Measurements from ENCODE around the gene SLC18B1. TPM values are rescaled to one million over a fixed set of nuclear protein-coding genes. Genes with fewer than 3 reads are reported as not detected.

The SLC18B1 gene
- total and polyA plus RNA-seq, 2 of the 8 experiments (the other 6 are each of a cell fraction or from before 2014, with no cell fraction given): 17.2 to 23.4 TPM

GRCh38 chr6:132734694-132735236, 63.7 kb downstream of the SLC18B1 start:
- Histone ChIP-seq H3K4ac (replicated peaks; ENCODE audit: insufficient read length, low read depth, low read length) (no peak overlapping the region), H2BK20ac (ENCODE audit: low read length) (no peak overlapping the region), H4K5ac (ENCODE audit: insufficient read length, low read depth, low read length) (no peak overlapping the region), H3K23me2 (ENCODE audit: low read depth, low read length) (no peaks in the 10 kb centered on the region), H4K91ac (replicated peaks; ENCODE audit: insufficient read length, low read length) (no peak overlapping the region), H4K20me1 (replicated peaks in 1 of 2; ENCODE audit: control insufficient read depth in 1 of 2, insufficient read depth in 2 of 2, low read length in 2 of 2) (no peaks in the 10 kb centered on the region), H3K27ac (ENCODE audit: low read depth, low read length) (no peak overlapping the region), H2AK5ac (ENCODE audit: low read depth, low read length) (no peak overlapping the region), H2BK15ac (ENCODE audit: low read length) (no peak overlapping the region), H4K8ac (ENCODE audit: extremely low read depth, insufficient read depth, low read length) (no peak overlapping the region), H3K79me2 (ENCODE audit: control insufficient read depth in 1 of 2, insufficient read depth in 2 of 2, low read length in 2 of 2) (no peaks in the 10 kb centered on the region), H3K4me1 (replicated peaks in 1 of 4; ENCODE audit: control insufficient read depth in 3 of 4, insufficient read depth in 4 of 4, low read length in 3 of 4) (no peaks in the 10 kb centered on the region), H3K79me1 (ENCODE audit: low read depth, low read length) (no peaks in the 10 kb centered on the region), H3K27me3 (replicated peaks in 1 of 4; ENCODE audit: control insufficient read depth in 3 of 4, extremely low read depth in 1 of 4, insufficient read depth in 3 of 4, low read length in 3 of 4) (no peaks in the 10 kb centered on the region), H2AFZ (ENCODE audit: low read length) (no peak overlapping the region), H3K23ac (ENCODE audit: insufficient read length) (no peak overlapping the region), H3K9ac (replicated peaks in 1 of 4; ENCODE audit: extremely low read depth in 1 of 4, low read depth in 3 of 4, low read length in 3 of 4) (no peak overlapping the region), H3K4me3 (ENCODE audit: extremely low read depth in 1 of 4, insufficient read depth in 2 of 4, low read depth in 3 of 4, low read length in 4 of 4) (no peak overlapping the region), H3K18ac (ENCODE audit: extremely low read depth, low read length) (no peak overlapping the region), H3K14ac (ENCODE audit: insufficient read length) (no peak overlapping the region), H2BK5ac (ENCODE audit: low read depth, low read length) (no peak overlapping the region), H2BK12ac (ENCODE audit: low read depth, low read length) (no peak overlapping the region), H3K4me2 (ENCODE audit: insufficient read depth in 1 of 2, low read depth in 2 of 2, low read length in 2 of 2) (no peak overlapping the region), H2BK120ac (replicated peaks; ENCODE audit: low read depth, low read length) (no peak overlapping the region), H3K56ac (replicated peaks; ENCODE audit: insufficient read length, low read depth, low read length) (no peak overlapping the region), H3K9me3 (ENCODE audit: insufficient read depth in 2 of 2, low read depth in 1 of 2, low read length in 1 of 2) (no peaks in the 10 kb centered on the region), H3K36me3 (ENCODE audit: control insufficient read depth in 2 of 4, insufficient read depth in 4 of 4, low read length in 3 of 4) (no peaks in the 10 kb centered on the region)
- ChIA-PET POLR2A (ENCODE audit: partially characterized antibody) (no interaction called here), CTCF (ENCODE audit: partially characterized antibody) (interaction anchor here (0.6 to 2.3 kb wide), 9 partner anchors 11 to 455 kb away, joined by 3 to 6 read pairs (median 4); partner anchors contain the start of gene SLC18B1)
- 68% methylated on average over 3 of the region's 3 CpGs; no CpG with 5 or more reads in 1 of the 2 experiments for WGBS, 2 experiments (ENCODE audit: extremely low coverage in 1 of 2, insufficient coverage in 1 of 2, insufficient read length in 1 of 2, insufficient replicate concordance in 2 of 2, low coverage in 1 of 2, low lambda C conversion rate in 2 of 2, missing lambda C conversion rate in 1 of 2)
- DNase-seq (ENCODE audit: low read depth in 1 of 2, low spot score in 2 of 2): no peak
- no peak for FAIRE-seq
- TF ChIP-seq CHD2 (IDR thresholded peaks at IDR 0.05; ENCODE audit: low read length): no peak

Data from H1 (cell line).